ENCODE data around the gene CEP85.

Gene CEP85

DNA sequence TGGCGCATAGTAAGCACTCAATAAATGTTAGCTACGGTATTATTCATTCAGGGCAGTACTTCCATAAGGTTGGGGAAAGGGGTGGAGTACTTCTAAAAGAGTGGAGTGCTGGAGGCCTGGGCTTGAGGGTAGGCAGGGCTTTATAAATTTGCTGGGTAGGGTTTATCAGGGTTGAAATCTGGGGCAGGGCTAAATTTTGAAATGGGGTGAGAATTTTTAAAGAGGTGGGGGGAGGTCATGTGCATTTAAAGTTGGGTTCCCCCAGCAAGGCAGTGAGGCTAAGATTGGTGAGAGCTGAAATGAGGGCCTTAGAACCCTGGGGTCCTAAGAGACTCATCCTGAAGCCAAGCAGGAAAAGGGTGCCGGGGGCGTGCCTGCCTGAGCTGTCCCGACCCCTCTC lies 33.6 kb upstream of the CEP85 start:
- Histone ChIP-seq H3K4me1 (ENCODE audit: control insufficient read depth, insufficient read depth, low read length) (no peaks in the 10 kb centered on the region), H3K27ac (ENCODE audit: low read length) (no peak overlapping the region), H3K4me3 (ENCODE audit: low read length in 2 of 2) (no peak overlapping the region), H3K27me3 (ENCODE audit: control insufficient read depth in 1 of 2, insufficient read depth in 2 of 2, low read length in 2 of 2) (peaks cover 6 to 16% of the 10 kb centered on the region in 2 donors), H3K9me3 (ENCODE audit: control insufficient read depth in 2 of 2, low read length in 2 of 2) (no peaks in the 10 kb centered on the region), H3K36me3 (ENCODE audit: control insufficient read depth in 2 of 2, insufficient read depth in 2 of 2, low read length in 2 of 2) (no peaks in the 10 kb centered on the region), H3K9ac (ENCODE audit: low read length in 2 of 2) (no peak overlapping the region)

DNA sequence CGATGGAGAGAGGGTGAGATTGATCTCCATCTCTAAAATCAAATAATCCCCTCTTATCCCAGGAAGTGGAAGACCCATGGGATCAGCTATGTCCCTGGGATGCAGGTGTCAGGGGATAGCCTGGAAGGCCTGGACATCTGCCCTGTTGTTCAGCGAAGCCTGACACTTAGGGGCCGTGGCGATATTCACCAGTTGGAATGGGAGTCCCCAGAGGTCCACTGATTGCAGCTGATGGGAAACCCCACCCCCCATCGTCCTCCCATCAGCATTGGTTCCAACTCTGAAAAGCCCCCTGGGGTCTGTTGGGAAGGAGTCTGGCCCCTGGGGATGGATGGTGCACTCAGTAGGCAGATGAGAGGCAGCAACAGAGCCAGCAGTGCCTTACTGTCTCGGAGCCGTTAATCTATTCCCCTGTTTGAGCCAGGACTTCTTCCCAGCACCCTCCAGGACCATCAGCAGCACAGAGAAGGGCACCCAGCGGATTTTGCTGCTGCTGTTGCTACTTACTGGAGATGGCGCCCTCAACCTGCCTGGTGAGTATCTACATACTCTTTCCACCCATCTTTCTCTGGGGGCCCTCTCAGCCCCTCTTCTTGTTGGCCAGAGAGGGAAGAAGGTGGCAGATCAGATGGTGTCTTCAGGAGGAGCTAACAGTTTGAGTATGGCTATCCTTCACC lies 30.2 kb upstream of the CEP85 start:
- Histone ChIP-seq H3K9me3 (ENCODE audit: control insufficient read depth in 2 of 2, low read length in 2 of 2) (no peaks in the 10 kb centered on the region), H3K27me3 (ENCODE audit: control insufficient read depth in 1 of 2, insufficient read depth in 2 of 2, low read length in 2 of 2) (peaks cover 4 to 10% of the 10 kb centered on the region in 2 donors), H3K4me3 (ENCODE audit: low read length in 2 of 2) (no peak overlapping the region), H3K27ac (ENCODE audit: low read length) (no peak overlapping the region), H3K9ac (ENCODE audit: low read length in 2 of 2) (no peak overlapping the region), H3K4me1 (ENCODE audit: control insufficient read depth, insufficient read depth, low read length) (no peaks in the 10 kb centered on the region), H3K36me3 (ENCODE audit: control insufficient read depth in 2 of 2, insufficient read depth in 2 of 2, low read length in 2 of 2) (no peaks in the 10 kb centered on the region)

DNA sequence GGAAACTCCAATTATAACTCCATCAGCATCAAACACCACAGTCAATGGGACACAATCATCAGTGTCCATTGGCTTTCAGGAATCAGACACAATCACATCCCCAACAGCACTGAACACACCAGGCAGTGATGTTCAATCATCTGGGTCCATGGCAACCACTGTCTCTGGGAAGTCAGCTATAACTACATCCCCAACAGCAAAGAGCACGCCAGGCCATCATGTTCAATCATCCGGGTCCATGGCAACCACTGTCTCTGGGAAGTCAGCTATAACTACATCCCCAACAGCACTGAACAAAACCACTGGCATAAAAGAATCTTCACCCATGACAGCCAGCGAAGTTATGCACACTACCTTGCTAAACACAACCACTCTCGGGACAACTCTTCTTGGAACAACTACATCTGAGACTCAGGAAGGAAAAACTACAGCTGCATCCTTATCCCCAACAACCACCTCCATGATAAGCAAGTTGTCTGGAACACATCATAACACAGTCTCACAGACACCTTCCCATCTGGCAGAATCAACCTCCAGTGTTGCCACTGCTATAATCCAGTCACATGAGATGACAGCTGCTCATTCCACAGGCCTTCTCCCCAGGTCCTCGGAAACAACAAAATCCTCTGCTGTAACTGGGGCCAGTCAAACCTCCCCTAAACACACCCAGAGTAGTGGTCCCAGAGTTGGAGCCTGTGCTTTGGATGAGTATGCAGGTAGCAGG lies 23.7 kb upstream of the CEP85 start:
- no peak overlapping the region for H3K9ac ChIP-seq (ENCODE audit: low read length in 2 of 2)
- H3K27ac ChIP-seq (ENCODE audit: low read length) = no peak overlapping the region
- no peaks in the 10 kb centered on the region for H3K4me1 ChIP-seq (ENCODE audit: control insufficient read depth, insufficient read depth, low read length)
- H3K4me3 ChIP-seq (ENCODE audit: low read length in 2 of 2) = no peak overlapping the region
- no peaks in the 10 kb centered on the region for H3K36me3 ChIP-seq (ENCODE audit: control insufficient read depth in 2 of 2, insufficient read depth in 2 of 2, low read length in 2 of 2)
- H3K27me3 ChIP-seq (ENCODE audit: control insufficient read depth in 1 of 2, insufficient read depth in 2 of 2, low read length in 2 of 2) = no peaks in the 10 kb centered on the region
- no peaks in the 10 kb centered on the region for H3K9me3 ChIP-seq (ENCODE audit: control insufficient read depth in 2 of 2, low read length in 2 of 2)

DNA sequence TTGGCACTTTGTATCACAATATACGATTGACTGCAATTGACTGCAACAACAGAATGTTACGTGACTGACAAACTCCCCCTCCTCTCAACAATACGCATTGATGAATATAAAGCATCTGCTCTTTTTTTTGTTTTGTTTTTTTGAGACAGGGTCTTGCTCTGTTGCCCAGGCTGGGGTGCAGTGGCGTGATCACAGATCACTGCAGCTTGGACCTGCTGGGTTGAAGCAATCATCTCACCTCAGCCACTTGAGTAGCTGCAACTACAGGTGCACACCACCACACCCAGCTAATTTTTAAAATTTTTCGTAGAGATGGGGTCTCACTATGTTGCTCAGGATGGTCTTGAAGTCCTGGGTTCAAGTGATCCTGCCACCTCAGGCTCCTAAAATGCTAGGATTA lies 21.3 kb upstream of the CEP85 start:
- no peaks in the 10 kb centered on the region for H3K9me3 ChIP-seq (ENCODE audit: control insufficient read depth in 2 of 2, low read length in 2 of 2)
- no peak overlapping the region for H3K27ac ChIP-seq (ENCODE audit: low read length)
- H3K9ac ChIP-seq (ENCODE audit: low read length in 2 of 2) = no peak overlapping the region
- H3K36me3 ChIP-seq (ENCODE audit: control insufficient read depth in 2 of 2, insufficient read depth in 2 of 2, low read length in 2 of 2) = no peaks in the 10 kb centered on the region
- no peaks in the 10 kb centered on the region for H3K4me1 ChIP-seq (ENCODE audit: control insufficient read depth, insufficient read depth, low read length)
- peaks cover 0 to 2% of the 10 kb centered on the region in 2 donors for H3K27me3 ChIP-seq (ENCODE audit: control insufficient read depth in 1 of 2, insufficient read depth in 2 of 2, low read length in 2 of 2)
- no peak overlapping the region for H3K4me3 ChIP-seq (ENCODE audit: low read length in 2 of 2)

DNA sequence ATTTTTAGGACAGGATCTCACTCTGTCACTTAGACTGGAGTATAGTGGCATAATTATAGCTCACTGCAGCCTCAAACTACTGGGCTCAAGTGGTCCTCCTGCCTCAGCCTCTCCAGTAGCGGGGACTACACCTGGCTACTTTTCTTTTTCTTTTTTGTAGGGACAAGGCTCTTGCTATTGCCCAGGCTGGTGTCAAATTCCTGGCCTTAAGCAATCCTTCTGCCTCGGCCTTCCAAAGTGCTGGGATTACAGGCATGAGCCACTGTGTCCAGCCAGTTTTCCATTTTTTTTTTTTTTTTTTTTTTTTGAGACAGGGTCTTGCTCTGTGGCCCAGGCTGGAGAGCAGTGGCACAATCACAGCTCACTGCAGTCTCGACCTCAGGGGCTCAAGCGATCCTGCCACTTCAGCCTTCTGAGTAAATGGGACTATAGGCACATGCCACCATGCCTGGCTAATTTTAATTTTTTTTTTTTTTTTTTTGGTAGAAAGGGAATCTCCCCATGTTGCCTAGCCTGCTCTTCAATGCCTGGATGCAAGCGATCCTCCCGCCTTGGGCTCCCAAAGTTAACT lies 20.6 kb upstream of the CEP85 start:
- H3K36me3 ChIP-seq (ENCODE audit: control insufficient read depth in 2 of 2, insufficient read depth in 2 of 2, low read length in 2 of 2) = no peaks in the 10 kb centered on the region
- no peaks in the 10 kb centered on the region for H3K4me1 ChIP-seq (ENCODE audit: control insufficient read depth, insufficient read depth, low read length)
- H3K9ac ChIP-seq (ENCODE audit: low read length in 2 of 2) = no peak overlapping the region
- no peaks in the 10 kb centered on the region for H3K9me3 ChIP-seq (ENCODE audit: control insufficient read depth in 2 of 2, low read length in 2 of 2)
- no peak overlapping the region for H3K4me3 ChIP-seq (ENCODE audit: low read length in 2 of 2)
- H3K27me3 ChIP-seq (ENCODE audit: control insufficient read depth in 1 of 2, insufficient read depth in 2 of 2, low read length in 2 of 2) = peaks cover 0 to 2% of the 10 kb centered on the region in 2 donors
- H3K27ac ChIP-seq (ENCODE audit: low read length) = no peak overlapping the region

DNA sequence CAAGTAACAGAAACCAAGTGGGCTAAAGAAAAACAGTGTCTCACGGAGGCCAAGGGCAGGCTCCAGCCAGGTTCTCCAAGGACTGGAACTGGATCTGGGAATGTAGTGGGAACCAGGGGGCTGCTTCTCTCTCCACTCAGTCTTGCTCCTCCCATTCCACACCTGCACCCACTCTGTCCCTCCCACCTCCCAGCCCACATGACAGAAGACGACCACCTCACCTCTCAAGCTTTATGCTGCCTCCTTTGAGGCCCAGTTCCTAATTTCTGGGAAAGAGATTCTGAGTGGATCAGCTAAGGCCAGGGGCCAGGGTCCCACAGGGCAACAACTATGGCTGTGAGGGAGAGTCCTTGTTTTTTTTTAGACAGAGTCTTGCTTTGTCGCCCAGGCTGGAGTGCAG lies 18.8 kb upstream of the CEP85 start:
- no peak overlapping the region for H3K4me3 ChIP-seq (ENCODE audit: low read length in 2 of 2)
- no peak overlapping the region for H3K9ac ChIP-seq (ENCODE audit: low read length in 2 of 2)
- peaks cover 2% of the 10 kb centered on the region in 2 donors for H3K27me3 ChIP-seq (ENCODE audit: control insufficient read depth in 1 of 2, insufficient read depth in 2 of 2, low read length in 2 of 2)
- no peaks in the 10 kb centered on the region for H3K4me1 ChIP-seq (ENCODE audit: control insufficient read depth, insufficient read depth, low read length)
- H3K27ac ChIP-seq (ENCODE audit: low read length) = no peak overlapping the region
- H3K9me3 ChIP-seq (ENCODE audit: control insufficient read depth in 2 of 2, low read length in 2 of 2) = no peaks in the 10 kb centered on the region
- H3K36me3 ChIP-seq (ENCODE audit: control insufficient read depth in 2 of 2, insufficient read depth in 2 of 2, low read length in 2 of 2) = no peaks in the 10 kb centered on the region

DNA sequence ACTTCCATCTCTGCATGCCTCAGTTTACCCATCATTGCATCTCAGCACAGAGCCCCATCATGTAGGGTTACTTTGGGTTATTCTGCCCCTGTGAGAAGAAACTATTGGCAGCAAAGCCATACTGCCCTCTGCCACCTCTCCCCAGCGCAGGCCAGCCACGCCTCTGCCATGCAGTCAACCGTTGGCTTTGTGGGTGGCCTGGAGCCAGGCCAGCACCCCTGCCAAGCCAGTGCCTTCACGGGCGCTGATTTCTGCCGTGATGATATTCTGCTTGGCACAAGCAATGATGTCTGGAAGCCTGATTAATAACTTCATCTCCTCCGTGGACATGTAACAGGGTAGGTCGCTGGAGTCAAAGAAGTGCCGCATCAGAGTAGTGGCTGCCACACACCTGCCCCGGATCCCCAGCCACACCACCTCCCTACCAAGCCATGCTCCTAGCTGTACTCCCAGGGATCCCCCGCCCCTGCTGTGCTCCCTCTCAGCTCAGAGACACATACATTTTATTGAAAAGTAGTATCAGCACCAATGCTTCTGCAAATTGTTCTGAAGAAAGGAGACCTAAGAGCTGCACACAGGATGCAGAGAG lies 15.0 kb upstream of the CEP85 start:
- Histone ChIP-seq H3K4me3 (ENCODE audit: low read length in 2 of 2) (no peak overlapping the region), H3K9me3 (ENCODE audit: control insufficient read depth in 2 of 2, low read length in 2 of 2) (no peaks in the 10 kb centered on the region), H3K36me3 (ENCODE audit: control insufficient read depth in 2 of 2, insufficient read depth in 2 of 2, low read length in 2 of 2) (no peaks in the 10 kb centered on the region), H3K4me1 (ENCODE audit: control insufficient read depth, insufficient read depth, low read length) (no peaks in the 10 kb centered on the region), H3K27ac (ENCODE audit: low read length) (no peak overlapping the region), H3K27me3 (ENCODE audit: control insufficient read depth in 1 of 2, insufficient read depth in 2 of 2, low read length in 2 of 2) (peaks cover 7 to 8% of the 10 kb centered on the region in 2 donors), H3K9ac (ENCODE audit: low read length in 2 of 2) (no peak overlapping the region)

DNA sequence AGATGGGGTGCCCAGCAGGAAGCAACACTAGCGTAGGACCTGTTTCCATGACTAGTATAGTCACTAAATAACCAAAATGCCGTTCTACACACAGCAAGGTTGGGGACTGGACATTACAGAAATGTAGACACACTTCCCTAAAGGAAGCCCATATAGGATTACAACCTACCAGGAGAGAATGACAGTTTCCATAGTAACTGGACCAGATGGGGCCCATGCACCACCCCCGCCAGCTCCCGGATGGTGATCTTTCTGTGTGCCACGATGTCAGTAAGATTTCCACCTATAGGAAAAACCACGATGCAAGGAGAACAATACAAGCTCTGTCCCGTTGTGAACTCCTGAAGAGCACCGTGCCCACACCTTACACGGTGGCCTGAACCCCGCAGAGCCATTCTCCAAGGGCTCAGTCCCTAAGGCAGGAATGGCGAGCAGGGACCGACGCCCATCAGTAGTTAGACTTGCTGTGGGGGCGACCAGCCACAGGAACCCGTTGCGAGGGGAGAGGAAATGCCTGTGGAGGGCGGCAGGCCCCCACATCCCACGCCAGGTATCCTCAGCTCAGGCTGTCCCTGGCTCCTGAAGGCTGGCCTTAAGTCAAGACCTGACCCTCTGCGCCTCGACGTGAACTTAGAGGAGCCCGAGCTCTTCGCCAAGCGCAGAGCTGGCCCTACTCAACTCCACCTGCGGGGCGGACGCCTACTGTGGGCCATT lies 13.6 kb upstream of the CEP85 start:
- no peak overlapping the region for H3K27ac ChIP-seq (ENCODE audit: low read length)
- no peak overlapping the region for H3K4me3 ChIP-seq (ENCODE audit: low read length in 2 of 2)
- no peaks in the 10 kb centered on the region for H3K36me3 ChIP-seq (ENCODE audit: control insufficient read depth in 2 of 2, insufficient read depth in 2 of 2, low read length in 2 of 2)
- H3K4me1 ChIP-seq (ENCODE audit: control insufficient read depth, insufficient read depth, low read length) = peaks cover 4% of the 10 kb centered on the region
- H3K27me3 ChIP-seq (ENCODE audit: control insufficient read depth in 1 of 2, insufficient read depth in 2 of 2, low read length in 2 of 2) = peaks cover 9 to 12% of the 10 kb centered on the region in 2 donors
- no peaks in the 10 kb centered on the region for H3K9me3 ChIP-seq (ENCODE audit: control insufficient read depth in 2 of 2, low read length in 2 of 2)
- no peak overlapping the region for H3K9ac ChIP-seq (ENCODE audit: low read length in 2 of 2)

DNA sequence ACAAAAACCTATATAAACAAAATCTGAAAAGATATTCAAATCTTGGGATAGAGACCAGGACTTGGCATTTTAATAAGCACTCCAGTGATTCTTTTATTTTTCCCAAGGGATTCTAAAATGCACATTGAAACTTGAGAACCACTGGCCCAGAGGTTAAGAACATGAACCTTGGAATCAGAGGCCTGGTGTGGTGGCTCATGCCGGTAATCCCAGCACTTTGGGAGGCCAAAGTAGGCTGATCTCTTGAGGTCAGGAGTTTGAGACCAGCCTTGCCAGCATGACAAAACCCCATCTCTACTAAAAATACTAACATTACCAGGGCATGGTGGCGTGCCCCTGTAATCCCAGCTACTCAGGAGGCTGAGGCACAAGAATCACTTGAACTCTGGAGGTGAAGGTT lies 12.9 kb upstream of the CEP85 start:
- Histone ChIP-seq H3K36me3 (ENCODE audit: control insufficient read depth in 2 of 2, insufficient read depth in 2 of 2, low read length in 2 of 2) (no peaks in the 10 kb centered on the region), H3K27ac (ENCODE audit: low read length) (no peak overlapping the region), H3K4me1 (ENCODE audit: control insufficient read depth, insufficient read depth, low read length) (peaks cover 8% of the 10 kb centered on the region), H3K9ac (ENCODE audit: low read length in 2 of 2) (no peak overlapping the region), H3K4me3 (ENCODE audit: low read length in 2 of 2) (no peak overlapping the region), H3K9me3 (ENCODE audit: control insufficient read depth in 2 of 2, low read length in 2 of 2) (no peaks in the 10 kb centered on the region), H3K27me3 (ENCODE audit: control insufficient read depth in 1 of 2, insufficient read depth in 2 of 2, low read length in 2 of 2) (peaks cover 9 to 17% of the 10 kb centered on the region in 2 donors)

DNA sequence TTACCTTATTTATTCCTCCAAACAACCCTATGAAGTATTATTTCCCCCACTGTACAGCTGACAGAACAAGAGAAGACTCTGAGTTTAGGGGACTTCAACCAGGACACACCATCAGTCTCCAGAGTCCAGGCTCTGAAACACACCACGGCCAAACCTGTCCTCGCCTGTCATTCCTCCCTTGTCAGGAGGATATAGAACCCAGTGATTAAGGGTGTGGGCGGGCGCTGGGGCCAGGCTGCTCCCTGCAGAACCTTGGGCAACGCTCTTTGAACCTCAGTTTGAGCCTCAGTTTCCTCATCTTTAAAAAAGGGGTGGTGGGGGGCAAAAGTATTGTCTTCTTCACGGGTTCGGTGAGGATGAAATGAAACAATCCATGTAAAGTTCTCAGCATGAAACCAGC lies 9.4 kb upstream of the CEP85 start:
- Histone ChIP-seq H3K9ac (ENCODE audit: low read length in 2 of 2) (no peak overlapping the region), H3K4me3 (ENCODE audit: low read length in 2 of 2) (no peak overlapping the region), H3K27ac (ENCODE audit: low read length) (no peak overlapping the region), H3K4me1 (ENCODE audit: control insufficient read depth, insufficient read depth, low read length) (peaks cover 8% of the 10 kb centered on the region), H3K36me3 (ENCODE audit: control insufficient read depth in 2 of 2, insufficient read depth in 2 of 2, low read length in 2 of 2) (no peaks in the 10 kb centered on the region), H3K9me3 (ENCODE audit: control insufficient read depth in 2 of 2, low read length in 2 of 2) (no peaks in the 10 kb centered on the region), H3K27me3 (ENCODE audit: control insufficient read depth in 1 of 2, insufficient read depth in 2 of 2, low read length in 2 of 2) (peaks cover 18 to 21% of the 10 kb centered on the region in 2 donors)
